Measurements from ENCODE around the gene PCLO.
"Not testable (repeated sequence)": the region's sequence is repeated elsewhere in the genome, so short reads cannot be mapped to it uniquely, and the experiment has no call there.

Gene PCLO

DNA sequence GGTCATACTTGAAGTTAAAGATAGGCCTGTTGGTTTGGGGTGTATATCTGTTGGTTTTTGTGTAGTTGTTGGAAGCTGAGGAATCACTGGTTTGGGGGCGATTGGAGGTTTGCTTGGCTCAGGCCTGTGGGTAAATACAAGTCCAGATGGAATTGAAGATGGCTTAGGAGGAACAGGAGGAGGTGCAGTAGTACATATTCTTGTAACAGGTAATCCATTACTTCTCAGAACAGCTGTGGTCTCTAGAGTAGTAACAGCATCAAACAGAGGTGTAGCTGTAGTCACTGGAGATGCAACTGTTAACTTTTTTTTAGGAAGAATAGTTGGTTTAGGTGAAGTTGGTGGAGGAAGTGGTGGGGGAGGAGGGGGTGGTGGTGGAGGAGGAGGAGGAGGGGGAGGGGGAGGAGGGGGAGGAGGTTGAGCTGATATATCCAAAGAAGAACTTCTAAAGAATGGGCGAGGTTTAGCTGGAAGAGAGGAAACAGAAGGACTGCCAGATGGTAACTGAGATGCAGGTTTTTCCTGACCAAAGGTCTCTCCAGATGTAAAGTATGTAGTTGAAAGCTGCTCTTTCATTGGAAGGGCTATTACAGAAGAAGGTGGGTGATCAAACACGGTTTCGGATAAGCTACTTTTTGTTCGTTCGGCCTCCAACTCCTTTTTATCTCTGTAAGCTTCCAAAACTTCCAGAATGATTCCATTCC, 209.2 kb downstream of the PCLO start:
- no peak for DNase-seq

DNA sequence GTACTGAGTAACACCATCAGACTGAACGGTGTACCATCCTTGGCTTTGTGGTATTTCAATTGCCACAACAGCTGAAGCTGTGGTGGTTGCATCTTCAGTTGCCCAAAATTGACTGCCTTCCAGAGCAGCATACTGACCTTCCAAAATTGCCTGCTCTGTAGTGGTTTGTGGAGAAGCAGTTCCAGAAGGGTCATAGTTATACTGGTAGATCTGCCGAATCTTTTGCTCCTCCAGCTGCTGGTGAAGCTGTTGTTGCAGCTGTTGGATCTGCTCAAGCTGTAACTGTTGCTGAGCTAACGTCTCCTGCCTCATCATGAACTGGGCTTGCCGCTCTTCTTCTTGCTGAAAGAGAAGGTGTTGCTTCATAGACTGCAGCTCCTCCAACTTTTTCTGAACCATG, 212.2 kb downstream of the PCLO start:
- no peak for DNase-seq

DNA sequence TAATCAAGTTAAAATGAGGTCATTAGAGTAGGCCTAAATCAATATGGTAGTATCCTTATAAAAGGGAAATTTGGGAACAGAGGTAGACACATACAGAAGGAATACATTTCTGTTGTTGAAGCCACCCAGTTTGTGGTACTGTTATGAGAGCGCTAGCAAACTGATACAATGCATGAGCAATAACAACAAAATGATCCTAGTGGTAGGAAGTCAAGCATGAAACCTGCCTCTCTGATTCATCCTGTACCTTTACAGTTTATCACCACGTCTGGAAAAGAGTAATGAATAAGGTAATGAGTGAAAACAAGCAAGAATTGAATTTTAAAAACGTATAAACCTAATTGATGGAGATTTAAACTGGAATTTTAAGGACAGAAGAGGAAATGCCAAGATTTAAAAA, 217.2 kb downstream of the PCLO start:
- DNase-seq: peak; percentile 49

DNA sequence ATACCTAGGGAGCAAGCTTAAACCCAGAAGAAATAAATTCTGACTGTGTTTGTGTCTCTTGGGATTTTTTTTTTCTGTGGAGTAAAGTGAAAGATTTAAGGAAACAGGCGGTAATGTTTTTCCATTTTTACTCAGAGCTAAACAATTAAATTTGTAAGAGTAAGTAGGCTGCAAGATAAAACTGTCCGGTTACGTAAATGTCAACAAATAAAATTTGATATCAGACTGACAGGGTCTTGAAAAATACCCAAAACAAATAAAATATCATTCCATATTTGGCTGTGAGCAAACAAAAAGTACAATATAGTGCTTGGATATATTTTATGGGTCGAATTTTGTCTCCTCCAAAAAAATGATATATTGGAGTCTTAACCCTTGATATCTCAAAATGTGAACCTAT, 217.6 kb downstream of the PCLO start:
- DNase-seq: no peak

DNA sequence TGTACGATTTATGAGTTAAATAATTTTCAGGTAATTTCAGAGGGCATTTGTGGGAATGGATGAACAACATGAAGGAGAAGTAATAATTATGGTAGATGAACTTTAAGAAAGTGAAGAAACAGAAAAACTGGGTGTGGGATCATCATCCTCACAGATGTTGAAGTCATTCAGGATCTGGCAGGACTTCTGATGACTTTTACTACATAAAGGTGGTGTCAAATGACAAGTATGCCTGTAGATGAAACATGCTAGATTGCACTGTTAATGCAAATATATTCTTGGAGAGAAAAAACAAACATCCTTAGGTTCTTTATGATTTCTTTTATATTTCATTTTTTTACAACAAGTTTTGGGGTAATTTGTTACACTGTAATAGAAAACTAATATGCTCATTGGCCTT, 230.2 kb downstream of the PCLO start:
- DNase-seq: peak; percentile 27

DNA sequence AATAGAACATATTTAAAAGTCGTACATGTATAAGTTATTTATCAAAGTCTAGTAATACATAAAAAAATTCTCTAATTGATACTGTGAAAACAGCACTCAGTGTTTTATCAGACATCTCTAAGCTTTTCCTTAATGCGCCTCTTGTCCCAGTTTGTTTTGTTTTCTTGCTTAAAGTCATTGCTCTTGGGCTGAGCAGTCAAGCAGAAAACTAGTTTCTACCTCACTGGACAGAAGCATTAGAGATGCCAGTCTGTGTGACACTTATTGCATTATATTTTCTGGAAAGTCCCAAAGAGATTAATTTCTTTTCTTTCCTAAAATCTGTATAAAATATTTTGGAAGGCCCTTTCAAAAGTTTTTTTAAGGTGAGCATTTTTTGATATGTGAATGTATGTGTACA, 236.2 kb downstream of the PCLO start:
- no peak for DNase-seq

DNA sequence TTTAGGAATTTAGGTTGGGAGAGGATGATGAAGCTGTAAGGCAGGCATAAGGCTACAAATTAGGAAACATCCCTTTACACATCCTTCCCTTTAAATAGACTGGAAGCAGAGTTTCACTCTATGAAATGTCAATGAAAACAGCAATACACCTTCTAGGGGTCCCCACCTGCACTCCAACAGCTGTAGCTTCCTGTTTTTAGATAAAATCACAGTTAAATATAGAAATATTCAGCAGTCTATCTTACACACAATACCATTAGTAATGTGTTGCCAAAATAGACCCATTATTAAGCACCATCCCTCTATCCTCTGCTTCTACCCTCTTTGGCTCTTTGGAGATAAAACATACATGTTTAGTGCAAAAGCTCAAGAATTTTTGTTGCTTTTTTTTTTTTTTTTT, 237.4 kb downstream of the PCLO start:
- no peak for DNase-seq

DNA sequence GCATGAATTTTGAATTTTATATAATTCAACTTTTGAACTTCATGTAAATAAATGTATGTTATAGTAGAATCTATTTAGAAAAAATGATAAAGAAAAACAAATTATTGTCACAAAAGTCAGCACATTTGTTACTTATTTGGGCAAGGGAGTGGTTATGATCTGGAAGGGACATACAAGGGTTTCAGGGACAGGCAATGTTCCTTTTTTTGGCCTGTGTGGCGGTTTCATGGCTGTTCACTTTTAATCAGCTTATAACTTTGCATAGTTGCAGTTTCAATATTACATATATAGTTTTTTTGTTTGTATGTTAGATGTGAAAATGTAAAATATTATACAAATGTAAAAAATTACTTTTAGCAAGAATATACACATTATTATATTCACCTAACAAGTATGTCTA, 256.2 kb downstream of the PCLO start:
- no peak for DNase-seq

DNA sequence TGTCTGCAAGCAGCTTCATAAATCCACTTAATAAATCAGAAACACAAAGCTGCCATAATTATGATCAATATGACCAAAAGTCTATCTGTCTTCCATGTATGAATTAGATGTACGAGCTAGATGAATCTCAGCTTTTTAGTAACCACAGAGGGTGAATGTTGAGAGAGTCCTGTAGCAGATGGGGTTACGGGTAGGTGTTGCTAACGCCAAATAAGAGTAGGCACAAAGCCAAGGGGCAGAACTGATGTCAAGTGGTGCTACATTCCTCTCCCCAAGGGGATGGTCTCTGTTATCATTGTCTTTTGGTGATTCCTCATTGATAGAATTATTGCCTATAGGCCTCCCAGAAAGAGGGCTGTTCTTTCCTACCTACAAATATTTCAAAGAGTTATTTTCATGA, 257.8 kb downstream of the PCLO start:
- DNase-seq: no peak

DNA sequence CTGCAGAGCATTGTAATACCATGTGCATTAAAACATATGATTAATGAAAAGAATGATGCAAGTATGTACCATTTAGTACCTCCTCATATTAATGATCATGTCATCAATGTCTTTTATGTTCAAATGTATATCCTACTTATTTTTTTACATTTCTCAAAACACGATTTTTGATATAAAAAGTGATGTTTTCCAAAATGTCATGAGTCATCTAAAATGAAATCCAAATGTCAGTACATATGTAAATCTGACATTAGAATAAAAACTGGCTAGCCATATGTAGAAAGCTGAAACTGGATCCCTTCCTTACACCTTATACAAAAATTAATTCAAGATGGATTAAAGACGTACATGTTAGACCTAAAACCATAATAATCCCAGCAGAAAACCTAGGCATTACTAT, 261.6 kb downstream of the PCLO start:
- not testable (repeated sequence) for DNase-seq

DNA sequence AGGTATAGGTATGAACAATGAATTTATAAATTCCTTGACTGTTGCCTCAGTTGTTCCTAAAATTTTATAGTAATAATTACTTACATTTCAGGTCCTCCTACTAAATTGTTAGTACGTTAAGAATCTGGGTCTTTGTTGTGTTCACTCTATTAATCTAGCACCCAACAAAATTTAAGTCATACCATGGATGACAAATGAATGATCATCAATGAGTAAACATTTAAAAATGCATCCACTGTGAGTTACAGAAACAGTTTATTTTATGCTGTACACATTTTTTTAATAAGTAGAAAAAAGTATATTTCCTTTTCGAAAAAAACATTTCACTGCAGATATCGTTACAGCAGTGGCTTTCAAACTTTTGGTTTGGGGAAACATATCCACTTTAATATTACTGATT, 265.2 kb downstream of the PCLO start:
- no peak for DNase-seq

DNA sequence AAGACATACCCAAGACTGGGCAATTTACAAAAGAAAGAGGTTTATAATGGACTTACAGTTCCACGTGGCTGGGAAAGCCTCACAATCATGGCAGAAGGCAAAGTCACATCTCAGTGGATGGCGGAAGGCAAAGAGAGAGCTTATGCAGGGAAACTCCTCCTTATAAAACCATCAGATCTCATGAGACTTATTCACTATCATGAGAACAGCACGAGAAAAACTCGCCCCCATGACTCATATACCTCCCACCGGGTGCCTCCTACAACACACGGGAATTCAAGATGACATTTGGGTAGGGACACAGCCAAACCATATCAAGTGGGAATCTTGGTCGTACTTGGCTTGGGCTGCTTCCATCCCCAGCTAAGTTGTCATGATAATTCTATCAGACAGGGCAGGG, 268.3 kb downstream of the PCLO start:
- DNase-seq: not testable (repeated sequence)

DNA sequence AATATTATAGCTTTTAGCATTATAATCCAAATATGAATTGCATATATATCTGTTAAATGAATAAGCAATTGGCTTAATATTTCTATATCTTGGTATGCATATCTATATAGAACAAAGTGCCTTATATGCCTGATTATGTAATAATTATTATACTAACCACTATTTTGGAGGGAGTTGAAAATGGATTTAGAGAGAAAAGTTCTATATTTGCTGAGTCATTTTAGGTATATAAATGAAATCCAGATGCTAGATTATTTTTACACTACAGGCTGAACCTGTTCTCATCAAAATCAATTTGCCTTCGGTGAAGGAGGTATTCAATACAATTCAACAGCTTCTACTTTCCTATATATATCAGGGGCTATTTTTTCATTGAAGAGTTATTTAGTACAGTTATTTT, 276.4 kb downstream of the PCLO start:
- no peak for DNase-seq

DNA sequence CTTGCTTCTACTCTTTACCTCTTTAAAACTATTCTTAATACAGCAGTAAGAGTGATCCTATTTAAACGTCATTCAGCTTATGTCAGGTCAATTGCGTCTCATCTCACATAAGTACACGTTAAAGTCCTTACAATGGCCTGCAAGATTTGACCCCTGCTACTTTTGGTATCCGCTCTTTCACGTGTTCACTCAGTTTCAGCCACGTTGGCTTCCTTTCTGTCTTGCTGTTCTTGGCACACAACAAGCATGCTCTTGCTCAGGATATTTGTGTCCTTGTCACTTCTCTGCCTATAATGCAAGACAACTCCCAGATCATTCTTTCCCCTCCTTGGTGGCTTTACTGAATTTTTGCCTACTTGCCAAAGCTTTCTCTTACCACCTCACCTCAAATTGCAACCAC, 296.8 kb downstream of the PCLO start:
- DNase-seq: no peak

DNA sequence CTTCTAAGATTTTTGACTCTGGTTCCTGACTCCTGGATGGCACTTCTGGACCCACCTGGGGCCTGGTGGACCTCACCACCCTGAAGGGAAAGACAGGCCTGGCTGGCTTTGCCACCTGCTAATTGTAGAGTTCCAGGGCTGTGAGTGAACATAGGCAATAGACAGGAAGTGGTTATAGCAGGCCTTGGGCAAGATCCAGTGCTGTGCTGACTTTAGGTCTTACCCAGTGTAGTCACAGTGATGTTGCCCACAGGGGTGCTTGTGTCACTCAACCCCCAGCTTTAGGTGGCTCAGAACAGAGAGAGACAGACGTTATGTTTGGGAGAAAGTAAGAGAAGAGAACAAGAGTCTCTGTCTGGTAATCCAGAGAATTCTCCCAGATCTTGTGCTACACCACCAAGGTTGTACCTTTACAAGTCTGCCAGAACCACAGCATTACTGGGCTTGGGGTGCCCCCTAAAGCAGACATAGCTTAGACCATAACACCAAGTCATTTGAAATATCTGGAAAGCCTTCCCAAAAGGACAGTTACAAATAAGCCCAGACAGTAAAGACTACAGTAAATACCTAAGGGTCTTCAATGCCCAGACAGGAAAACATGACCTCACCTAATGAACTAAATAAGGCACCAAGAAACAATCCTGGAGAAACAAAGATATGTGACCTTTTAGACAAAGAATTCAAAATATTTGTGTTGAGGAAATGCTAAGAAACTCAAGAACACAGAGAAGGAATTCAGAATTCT, 303.4 kb downstream of the PCLO start:
- no peak for DNase-seq

DNA sequence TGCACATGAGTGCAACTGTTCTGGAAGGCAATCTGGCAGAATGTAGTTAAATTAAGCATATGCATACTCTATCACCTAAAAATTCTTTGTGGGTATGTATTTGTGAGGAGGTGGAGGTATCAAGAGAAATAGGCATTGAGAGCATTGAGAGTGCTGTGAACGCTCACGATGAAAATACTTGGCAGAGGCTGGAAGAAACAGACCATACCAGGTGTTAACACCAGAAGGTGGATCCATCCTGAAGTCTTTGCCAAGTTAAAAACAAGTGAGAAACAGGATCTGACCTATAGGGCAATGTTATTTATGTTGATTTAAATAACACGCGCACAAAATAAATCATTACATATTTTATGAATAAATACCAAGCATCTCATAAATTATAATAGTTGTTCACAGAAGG, 311.6 kb downstream of the PCLO start:
- no peak for DNase-seq

DNA sequence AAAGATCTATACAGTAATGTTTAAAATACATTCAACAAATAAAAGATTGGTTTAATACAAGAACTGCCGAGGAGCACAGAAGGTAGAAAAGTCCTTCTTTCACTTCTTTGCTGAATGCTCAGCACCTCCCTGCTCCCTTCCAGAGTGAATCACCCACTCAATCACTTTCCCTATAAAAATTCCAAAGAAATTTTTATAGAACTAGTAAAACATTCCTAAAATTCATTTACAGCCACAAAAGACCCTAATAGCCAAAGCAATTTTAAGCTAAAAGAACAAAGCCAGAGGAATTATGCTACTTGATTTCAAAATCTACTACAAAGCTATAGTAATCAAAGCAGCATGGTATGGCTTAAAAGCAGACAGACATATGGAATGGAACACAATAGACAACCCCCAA, 320.9 kb downstream of the PCLO start:
- no peak for DNase-seq

DNA sequence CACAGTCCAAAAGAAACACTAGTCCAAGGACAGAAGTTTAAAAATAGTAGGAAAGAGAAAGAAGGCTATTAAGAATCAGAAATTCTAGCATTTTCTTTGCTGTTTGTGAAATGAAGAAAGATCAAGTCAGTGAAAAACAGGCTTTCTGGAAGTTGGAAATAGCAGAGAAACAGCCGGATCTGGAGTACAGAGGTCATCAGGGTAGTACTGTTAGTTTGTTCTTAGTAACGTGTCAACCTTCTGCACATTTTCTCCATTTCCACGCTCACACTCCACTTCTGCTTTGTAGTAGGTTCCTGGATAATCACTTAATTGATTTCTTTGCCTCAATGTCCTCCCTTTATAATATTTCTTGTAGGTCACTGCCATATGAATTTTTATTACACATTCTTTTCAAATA, 322.6 kb downstream of the PCLO start:
- no peak for DNase-seq

DNA sequence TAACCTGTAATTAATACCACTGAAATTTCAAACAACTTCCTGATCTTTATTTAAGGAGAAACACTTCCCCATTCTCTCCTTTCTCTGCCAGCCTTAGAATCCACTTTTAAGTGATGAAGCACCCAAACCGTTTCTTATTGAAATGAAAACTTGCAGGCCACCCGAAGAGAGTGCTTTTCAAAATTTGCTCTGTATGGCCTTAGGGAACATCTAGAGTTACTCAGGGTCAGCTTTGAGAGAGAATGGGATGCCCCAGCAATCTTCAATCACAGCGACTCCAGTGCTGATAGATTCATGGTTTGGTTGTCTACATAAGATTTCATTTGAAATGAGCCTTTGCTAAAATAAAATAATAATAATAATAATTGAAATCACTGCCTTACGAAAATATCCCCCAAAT, 323.1 kb downstream of the PCLO start:
- DNase-seq: no peak

DNA sequence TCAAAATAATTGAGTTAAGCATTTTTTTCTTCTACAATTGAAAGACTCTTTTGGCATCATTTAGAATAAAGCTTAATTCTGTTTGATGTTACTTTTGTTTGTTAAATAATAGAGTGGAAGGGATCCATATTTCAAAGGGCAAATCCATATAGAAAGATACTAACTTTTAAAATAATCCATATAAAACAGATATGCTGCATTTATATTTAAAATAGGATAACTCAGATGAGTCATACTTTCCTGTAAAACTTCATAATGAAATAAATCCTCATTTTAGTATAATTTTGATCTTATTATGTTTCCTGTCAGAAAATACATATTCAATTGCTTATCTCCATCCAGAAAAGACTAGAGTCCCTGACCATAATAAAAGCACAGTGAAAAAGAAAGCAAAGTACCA, 323.6 kb downstream of the PCLO start:
- DNase-seq: no peak

DNA sequence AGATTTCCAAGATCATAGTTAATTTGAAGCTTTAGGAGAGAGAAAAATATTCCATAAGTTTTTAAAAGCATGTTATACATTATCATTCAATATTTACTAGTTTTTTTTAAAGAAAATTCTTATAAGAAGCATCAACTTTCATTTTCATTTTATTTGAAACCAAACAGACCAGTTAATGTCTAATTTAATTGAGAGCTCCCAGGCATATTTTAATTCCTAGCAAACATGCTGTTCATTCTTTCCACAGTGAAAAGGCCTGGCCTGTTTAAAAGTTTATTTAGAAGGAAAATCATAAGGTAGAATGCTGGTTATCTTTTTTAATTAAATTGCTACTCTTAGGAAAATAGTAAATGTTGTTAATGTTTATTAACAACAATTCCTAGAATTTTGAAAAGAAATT, 324.4 kb downstream of the PCLO start:
- no peak for DNase-seq

DNA sequence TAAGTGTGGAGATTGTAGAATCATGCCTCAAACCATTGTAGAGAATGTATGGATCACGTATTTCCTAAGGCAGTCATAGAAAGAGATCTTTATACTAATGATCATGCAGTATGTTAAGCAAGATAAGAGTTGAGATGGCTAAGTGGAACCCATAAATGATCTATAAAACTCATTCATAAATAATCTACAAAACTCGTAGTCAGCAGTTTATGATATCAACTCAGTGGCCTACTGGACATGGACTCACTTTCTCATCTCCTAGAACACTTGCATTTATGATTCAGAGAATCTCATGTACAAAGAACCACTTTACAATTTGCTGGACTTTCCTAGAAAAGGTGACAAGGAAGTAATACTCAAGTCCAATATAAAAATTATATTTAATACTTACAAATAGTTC, 339.6 kb downstream of the PCLO start:
- no peak for DNase-seq

DNA sequence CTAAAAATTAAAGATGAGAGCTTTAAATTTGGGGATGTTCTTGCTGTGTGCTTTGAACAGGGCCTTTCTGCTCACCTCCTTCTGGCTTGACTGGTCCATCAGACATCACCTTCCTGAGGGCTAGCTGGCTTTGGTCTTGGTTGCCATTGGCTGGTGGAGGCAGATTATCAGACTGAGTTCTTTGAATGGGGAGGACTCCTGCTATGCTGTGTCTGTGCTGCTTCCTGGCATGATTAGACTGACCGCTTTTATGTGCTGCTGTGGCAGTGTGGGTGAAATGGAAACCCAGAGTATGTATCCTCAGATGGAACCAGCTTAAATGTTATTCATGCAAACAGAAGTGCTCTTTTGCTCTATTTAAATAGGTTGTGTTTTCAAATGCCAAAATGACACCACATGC, 341.6 kb downstream of the PCLO start:
- no peak for DNase-seq

DNA sequence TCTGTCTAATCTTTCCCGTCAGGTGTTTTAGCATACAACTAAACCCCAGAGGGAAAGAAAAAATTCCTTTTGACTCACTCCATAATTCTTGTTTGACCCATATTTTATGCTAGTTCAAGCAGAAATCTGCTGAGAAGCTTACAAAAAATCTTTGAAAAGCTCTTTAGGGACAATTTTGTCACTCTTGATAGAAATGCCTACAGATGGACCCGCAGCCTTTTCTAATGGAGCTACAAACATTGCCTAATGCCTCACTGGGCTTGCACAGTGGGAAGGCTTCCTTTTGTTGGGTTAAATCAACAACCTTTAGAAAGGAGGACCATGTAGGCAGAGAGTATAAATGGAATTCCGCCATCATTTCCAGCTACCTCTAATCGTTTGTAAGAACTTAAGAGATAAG, 344.5 kb downstream of the PCLO start:
- no peak for DNase-seq

DNA sequence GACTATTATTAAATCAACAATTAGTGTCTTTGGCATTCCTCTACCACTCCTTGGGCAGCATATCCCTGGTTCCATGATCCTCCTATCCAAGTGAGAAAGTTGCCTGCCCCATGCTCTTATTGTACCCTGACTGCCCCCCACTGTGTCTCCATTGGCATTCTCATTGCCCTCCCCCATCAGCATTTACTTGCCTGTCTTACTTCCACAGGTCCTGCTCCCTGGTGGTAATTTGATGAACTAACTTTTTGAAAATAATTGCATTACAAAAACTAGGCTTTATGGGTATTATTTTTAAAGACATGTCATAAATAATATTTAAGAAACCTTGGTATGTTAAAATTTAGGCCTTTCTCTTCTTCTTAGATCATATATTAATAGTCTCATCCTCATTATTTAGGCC, 346.4 kb downstream of the PCLO start:
- DNase-seq: peak; percentile 8
